Retina (tissue), 1 donor: ENCODE measurements around the gene CCDC149.
A peak's percentile ranks its signal among the peaks of the same experiment; 100 is the strongest.
"Not testable (repeated sequence)": the region's sequence is repeated elsewhere in the genome, so short reads cannot be mapped to it uniquely, and the experiment has no call there.

Experiments
- DNase-seq: peaks from one replicate; pipeline ENCODE4 v3.0.0-alpha.2; 2016

CCDC149 gene

GRCh38 chr4:24915121-24915922 is 2.5 kb upstream of the CCDC149 start:
- DNase-seq: no peak

GRCh38 chr4:24914460-24914859 is 1.6 kb upstream of the CCDC149 start:
- DNase-seq: no peak

GRCh38 chr4:24913119-24913485 is 260 bp upstream of the CCDC149 start:
- DNase-seq: peak; percentile 68

GRCh38 chr4:24910499-24910898 is 2.3 kb downstream of the CCDC149 start:
- DNase-seq: no peak

GRCh38 chr4:24909606-24910005 is 3.2 kb downstream of the CCDC149 start:
- not testable (repeated sequence) for DNase-seq

- DNase-seq: no peak
Observed at GRCh38 chr4:24897639-24898038, 15.2 kb downstream of the CCDC149 start.

GRCh38 chr4:24896977-24897376 is 15.9 kb downstream of the CCDC149 start:
- no peak for DNase-seq

GRCh38 chr4:24896056-24896455 is 16.8 kb downstream of the CCDC149 start:
- no peak for DNase-seq

- DNase-seq: no peak
Observed at GRCh38 chr4:24895461-24895860, 17.4 kb downstream of the CCDC149 start.

- no peak for DNase-seq
Observed at GRCh38 chr4:24894846-24895245, 18.0 kb downstream of the CCDC149 start.

GRCh38 chr4:24894243-24894642 is 18.6 kb downstream of the CCDC149 start:
- DNase-seq: no peak

- no peak for DNase-seq
Observed at GRCh38 chr4:24892778-24893177, 20.1 kb downstream of the CCDC149 start.

GRCh38 chr4:24892278-24892677 is 20.6 kb downstream of the CCDC149 start:
- no peak for DNase-seq

GRCh38 chr4:24890561-24891126 is 22.2 kb downstream of the CCDC149 start:
- no peak for DNase-seq

GRCh38 chr4:24889991-24890390 is 22.9 kb downstream of the CCDC149 start:
- DNase-seq: no peak

GRCh38 chr4:24888475-24889344 is 24.1 kb downstream of the CCDC149 start:
- DNase-seq: no peak

- no peak for DNase-seq
Observed at GRCh38 chr4:24887881-24888430, 24.9 kb downstream of the CCDC149 start.

- DNase-seq: no peak
Observed at GRCh38 chr4:24886596-24886995, 26.2 kb downstream of the CCDC149 start.

- peak; percentile 26 for DNase-seq
Observed at GRCh38 chr4:24885342-24885741, 27.5 kb downstream of the CCDC149 start.

GRCh38 chr4:24884902-24885301 is 27.9 kb downstream of the CCDC149 start:
- DNase-seq: peak; percentile 19

- DNase-seq: no peak
Observed at GRCh38 chr4:24881508-24882196, 31.2 kb downstream of the CCDC149 start.

- no peak for DNase-seq
Observed at GRCh38 chr4:24880186-24880585, 32.7 kb downstream of the CCDC149 start.

- no peak for DNase-seq
Observed at GRCh38 chr4:24878636-24879016, 34.2 kb downstream of the CCDC149 start.
